H7 (cell line): ENCODE data around the gene USP34. TPM values are rescaled to one million over a fixed set of nuclear protein-coding genes. Genes with fewer than 3 reads are reported as not detected.

Experiments
- DNase-seq: peaks from one replicate; pipeline ENCODE4 v3.0.0; 2012
- H3K27me3 ChIP-seq: 2 replicates; pipeline ENCODE4 v1.6.0; 2011; ENCODE audit warnings: mild to moderate bottlenecking, low read length; ENCODE audit not compliant: control insufficient read depth, insufficient read depth
- H3K36me3 ChIP-seq: replicated peaks from 2 replicates; pipeline ENCODE4 v1.5.1; 2011; ENCODE audit warnings: low read length; ENCODE audit not compliant: control insufficient read depth, insufficient read depth
- H3K4me3 ChIP-seq: 2 replicates; pipeline ENCODE4 v1.5.1; 2011; ENCODE audit warnings: low read depth, mild to moderate bottlenecking, control low read depth, low read length, moderate library complexity; ENCODE audit not compliant: insufficient read depth
- total RNA-seq: library from RNA; depleted of rRNA; stranded (reverse); fragments of >200 nt; shearing (Covaris generic); gene quantifications from 2 replicates; pipeline ENCODE4 v1.2.3, GENCODE V29; 2014

USP34 gene
- total RNA-seq, 1 experiment from 2014 or later, result 48.6 TPM

DNA sequence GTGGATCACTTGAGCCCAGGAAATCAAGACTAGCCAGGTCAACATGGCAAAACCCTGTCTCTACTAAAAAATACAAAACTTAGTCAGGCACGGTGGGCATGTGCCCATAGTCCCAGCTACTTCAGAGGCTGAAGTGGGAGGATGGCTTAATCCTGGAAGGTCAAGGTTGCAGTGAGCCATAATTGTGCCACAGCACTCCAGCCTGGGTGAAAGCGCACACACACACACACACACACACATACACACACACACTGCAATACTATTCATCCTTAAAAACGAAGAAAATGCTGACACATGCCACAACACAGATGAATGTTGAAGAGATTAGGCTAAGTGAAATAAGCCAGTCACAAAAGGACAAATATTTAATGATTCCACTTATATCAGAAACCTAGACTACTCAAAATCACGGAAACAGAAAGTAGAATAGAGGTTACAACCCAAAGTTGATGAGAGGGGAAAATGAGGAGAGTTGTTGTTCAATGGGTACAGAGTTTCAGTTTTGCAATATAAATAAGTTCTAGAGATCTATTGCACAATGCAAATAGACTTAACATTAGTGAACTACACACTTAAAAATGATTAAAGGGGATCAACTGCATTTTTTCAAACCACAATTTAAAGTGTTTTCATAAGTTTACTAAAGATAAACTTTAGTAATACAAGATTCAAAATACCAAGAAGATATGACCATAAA is 114.5 kb downstream of the USP34 start:
- DNase-seq, result no peak
- Histone ChIP-seq H3K4me3 (no peak overlapping the region), H3K27me3 (no peaks in the 10 kb centered on the region), H3K36me3 (peaks cover 1% of the 10 kb centered on the region; the same call in 1 of the 2 replicates)

- DNase-seq, result no peak
- H3K36me3 ChIP-seq, result peaks cover 1% of the 10 kb centered on the region; the same call in 1 of the 2 replicates
- no peaks in the 10 kb centered on the region for H3K27me3 ChIP-seq
- no peak overlapping the region for H3K4me3 ChIP-seq
These were observed 116.2 kb downstream of the USP34 start for GRCh38 chr2:61354543-61355197.

DNA sequence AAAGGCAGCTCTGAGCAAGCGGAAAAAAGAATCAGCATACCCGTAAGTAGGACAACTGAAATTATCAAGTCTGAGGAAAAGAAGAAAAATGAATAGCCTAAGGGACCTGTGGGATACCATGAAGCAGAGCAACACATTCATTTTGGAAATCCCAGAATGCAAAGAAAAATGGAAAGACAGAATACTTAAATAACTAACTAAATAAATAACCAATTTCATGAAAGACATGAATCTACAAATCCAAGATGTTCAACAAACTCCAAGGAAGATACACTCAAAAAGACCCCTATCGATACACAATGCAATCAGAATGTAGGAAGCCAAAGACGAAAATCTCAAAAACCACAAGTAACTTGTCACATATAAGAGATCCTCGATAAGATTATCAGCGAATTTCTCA is 117.0 kb downstream of the USP34 start:
- H3K27me3 ChIP-seq, result no peaks in the 10 kb centered on the region
- H3K36me3 ChIP-seq, result peaks cover 1% of the 10 kb centered on the region; the same call in 1 of the 2 replicates
- DNase-seq, result no peak
- no peak overlapping the region for H3K4me3 ChIP-seq

- H3K27me3 ChIP-seq, result no peaks in the 10 kb centered on the region
- DNase-seq, result no peak
- H3K4me3 ChIP-seq, result no peak overlapping the region
- peaks cover 9% of the 10 kb centered on the region for H3K36me3 ChIP-seq
These were observed 120.1 kb downstream of the USP34 start for GRCh38 chr2:61350777-61351176.

DNA sequence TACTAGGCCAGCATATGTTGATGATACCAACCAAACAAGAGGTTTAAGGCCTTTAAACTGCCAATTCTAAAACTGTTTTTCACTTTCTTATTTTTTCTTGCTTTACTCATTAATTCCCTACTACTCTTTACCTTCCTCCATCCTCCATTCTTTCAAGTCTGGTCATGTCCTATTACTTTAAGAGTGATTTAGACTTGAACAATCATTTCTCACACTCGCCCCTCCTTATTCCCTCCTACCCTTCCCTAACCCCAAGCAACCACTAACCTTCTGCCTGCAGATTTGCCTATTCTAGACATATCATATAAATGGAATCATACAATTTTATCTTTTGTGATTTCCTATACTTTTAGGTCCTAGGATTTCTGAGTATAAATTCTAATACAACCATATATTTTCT is 127.7 kb downstream of the USP34 start:
- Histone ChIP-seq H3K4me3 (no peak overlapping the region), H3K27me3 (no peaks in the 10 kb centered on the region), H3K36me3 (peaks cover 9% of the 10 kb centered on the region)
- no peak for DNase-seq

DNA sequence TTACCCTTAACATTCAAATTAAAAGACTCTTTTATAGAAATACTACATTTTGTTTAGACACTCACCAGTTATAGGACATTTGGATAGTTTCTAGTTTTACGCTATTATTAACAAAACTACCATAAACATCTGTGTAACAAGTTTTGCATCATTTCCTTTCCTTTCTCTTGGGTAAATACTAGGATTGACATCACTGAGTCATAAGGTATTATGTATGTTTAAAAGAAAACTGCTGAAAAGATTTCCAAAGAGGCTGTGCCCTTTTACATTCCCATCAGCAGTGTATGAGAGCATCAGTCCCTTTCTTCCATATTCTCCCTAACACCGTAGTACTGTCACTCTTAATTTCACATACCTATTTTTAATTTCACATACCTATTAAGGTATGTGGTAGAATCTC is 130.6 kb downstream of the USP34 start:
- no peak for DNase-seq
- Histone ChIP-seq H3K4me3 (no peak overlapping the region), H3K36me3 (peaks cover 2% of the 10 kb centered on the region), H3K27me3 (no peaks in the 10 kb centered on the region)

- Histone ChIP-seq H3K27me3 (no peaks in the 10 kb centered on the region), H3K36me3 (peaks cover 2% of the 10 kb centered on the region), H3K4me3 (no peak overlapping the region)
- DNase-seq, result no peak
These were observed 132.4 kb downstream of the USP34 start for GRCh38 chr2:61338447-61338846.

DNA sequence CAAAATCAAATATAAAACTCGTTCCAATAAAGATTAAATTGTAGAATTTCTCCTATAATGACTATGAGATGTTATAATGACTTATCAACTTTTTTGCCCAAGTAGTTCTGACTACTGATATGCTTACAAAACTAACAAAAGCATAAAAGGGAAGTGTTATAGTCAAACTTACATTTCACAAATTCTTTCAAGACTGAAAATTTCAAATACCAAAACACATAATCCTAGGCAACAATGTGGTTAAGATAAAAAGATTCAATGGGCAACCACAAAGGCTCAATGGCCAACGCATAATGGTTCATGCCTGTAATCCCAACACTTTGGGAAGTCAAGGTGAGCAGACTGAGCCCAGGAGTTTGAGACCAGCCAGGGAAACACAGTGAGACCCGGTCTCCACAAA is 135.7 kb downstream of the USP34 start:
- Histone ChIP-seq H3K4me3 (no peak overlapping the region), H3K36me3 (peaks cover 3% of the 10 kb centered on the region), H3K27me3 (no peaks in the 10 kb centered on the region)
- no peak for DNase-seq

DNA sequence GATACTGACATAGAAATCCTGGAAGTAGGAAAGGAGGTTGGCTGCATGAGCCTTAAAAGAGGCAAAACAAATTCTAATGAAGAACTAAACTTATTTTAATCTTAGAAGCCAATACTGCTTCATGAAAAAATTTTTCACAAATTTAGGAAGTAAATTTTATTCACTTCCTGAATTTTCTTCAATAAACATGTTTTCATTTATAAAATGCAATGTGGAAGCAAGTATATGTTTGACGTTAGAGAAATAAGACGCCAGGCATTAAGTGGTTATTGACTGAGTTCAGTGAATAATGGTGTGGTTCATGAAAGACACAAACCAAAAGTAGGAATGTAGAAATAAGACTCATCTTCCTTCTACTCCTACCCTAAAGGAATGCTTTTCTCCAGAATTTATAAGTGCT is 136.4 kb downstream of the USP34 start:
- Histone ChIP-seq H3K36me3 (peaks cover 3% of the 10 kb centered on the region), H3K27me3 (no peaks in the 10 kb centered on the region), H3K4me3 (no peak overlapping the region)
- no peak for DNase-seq

DNA sequence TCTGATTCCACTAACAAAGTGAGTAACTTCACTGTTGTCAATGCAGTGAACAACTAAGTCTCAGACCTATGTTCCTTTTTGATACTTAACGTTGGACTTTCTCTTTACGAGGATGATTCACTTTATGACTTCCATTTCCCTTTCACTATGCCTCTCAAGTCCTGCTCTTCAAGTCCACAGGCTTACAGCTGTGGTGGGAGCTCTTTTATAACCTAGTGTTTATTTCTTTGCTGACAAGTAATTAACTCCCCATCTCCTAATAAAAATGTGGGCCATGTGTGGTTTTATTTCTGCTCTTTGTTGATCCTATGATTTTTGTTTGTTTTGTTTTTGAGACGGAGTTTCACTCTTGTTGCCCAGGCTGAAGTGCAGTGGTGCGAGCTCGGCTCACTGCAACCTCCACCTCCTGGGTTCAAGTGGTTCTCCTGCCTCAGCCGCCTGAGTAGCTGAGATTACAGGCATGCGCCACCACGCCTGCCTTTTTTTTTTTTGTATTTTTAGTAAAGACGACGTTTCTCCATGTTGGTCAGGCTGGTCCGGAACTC is 142.1 kb downstream of the USP34 start:
- H3K36me3 ChIP-seq, result peaks cover 3% of the 10 kb centered on the region
- DNase-seq, result no peak
- no peaks in the 10 kb centered on the region for H3K27me3 ChIP-seq
- H3K4me3 ChIP-seq, result no peak overlapping the region

DNA sequence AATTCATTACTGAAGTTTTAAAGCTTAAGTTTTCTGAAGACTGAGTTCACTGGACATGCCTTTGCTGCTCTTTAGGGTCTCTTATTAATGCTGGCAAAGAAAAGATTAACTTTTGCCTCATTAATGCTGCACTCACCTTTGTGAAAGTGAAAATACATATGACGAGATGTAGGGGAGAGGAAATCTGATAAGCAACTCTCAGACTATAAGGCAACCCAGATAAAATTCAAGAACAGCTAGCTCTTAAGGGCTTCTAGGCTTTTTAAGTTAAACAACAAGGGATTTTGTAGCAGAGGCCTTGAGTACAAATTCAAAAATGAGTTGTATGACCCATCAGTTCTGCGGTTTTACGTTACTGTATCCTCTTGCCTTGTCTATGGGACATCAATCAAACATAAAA is 143.7 kb downstream of the USP34 start:
- DNase-seq, result no peak
- H3K36me3 ChIP-seq, result peaks cover 3% of the 10 kb centered on the region
- no peak overlapping the region for H3K4me3 ChIP-seq
- no peaks in the 10 kb centered on the region for H3K27me3 ChIP-seq

GRCh38 chr2:61326423-61326822 is 144.5 kb downstream of the USP34 start:
- no peak for DNase-seq
- Histone ChIP-seq H3K36me3 (peaks cover 3% of the 10 kb centered on the region), H3K4me3 (no peak overlapping the region), H3K27me3 (no peaks in the 10 kb centered on the region)

DNA sequence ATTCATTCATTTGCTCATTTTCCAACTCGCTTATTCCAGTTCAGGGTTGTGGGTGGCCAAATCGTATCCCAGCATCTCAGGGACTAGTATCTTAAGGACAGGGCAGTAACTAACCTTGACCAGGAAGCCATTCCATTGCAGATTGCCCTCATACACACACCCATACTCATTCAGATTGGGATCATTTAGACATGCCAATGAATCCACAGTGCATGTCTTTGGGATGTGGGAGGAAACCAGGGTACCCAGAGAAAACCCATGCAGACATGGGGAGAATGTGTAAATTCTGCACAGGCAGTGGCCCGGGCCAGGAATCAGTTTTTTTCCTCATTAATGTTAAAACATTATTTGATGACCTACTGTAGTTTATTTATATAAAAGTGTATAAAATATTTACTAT is 150.7 kb downstream of the USP34 start:
- peaks cover 3% of the 10 kb centered on the region for H3K36me3 ChIP-seq
- no peak overlapping the region for H3K4me3 ChIP-seq
- DNase-seq, result no peak
- no peaks in the 10 kb centered on the region for H3K27me3 ChIP-seq

GRCh38 chr2:61318553-61318952 is 152.3 kb downstream of the USP34 start:
- Histone ChIP-seq H3K27me3 (no peaks in the 10 kb centered on the region), H3K4me3 (no peak overlapping the region), H3K36me3 (peaks cover 5% of the 10 kb centered on the region)
- no peak for DNase-seq

GRCh38 chr2:61295981-61296380 is 174.9 kb downstream of the USP34 start:
- H3K4me3 ChIP-seq, result no peak overlapping the region
- H3K36me3 ChIP-seq, result peaks cover 1% of the 10 kb centered on the region

More at GRCh38 chr2:61295981-61296380, 174.9 kb downstream of the USP34 start:
- DNase-seq, result no peak
- no peaks in the 10 kb centered on the region for H3K27me3 ChIP-seq
